ENCODE results near the gene SLC10A7.

SLC10A7 gene

DNA sequence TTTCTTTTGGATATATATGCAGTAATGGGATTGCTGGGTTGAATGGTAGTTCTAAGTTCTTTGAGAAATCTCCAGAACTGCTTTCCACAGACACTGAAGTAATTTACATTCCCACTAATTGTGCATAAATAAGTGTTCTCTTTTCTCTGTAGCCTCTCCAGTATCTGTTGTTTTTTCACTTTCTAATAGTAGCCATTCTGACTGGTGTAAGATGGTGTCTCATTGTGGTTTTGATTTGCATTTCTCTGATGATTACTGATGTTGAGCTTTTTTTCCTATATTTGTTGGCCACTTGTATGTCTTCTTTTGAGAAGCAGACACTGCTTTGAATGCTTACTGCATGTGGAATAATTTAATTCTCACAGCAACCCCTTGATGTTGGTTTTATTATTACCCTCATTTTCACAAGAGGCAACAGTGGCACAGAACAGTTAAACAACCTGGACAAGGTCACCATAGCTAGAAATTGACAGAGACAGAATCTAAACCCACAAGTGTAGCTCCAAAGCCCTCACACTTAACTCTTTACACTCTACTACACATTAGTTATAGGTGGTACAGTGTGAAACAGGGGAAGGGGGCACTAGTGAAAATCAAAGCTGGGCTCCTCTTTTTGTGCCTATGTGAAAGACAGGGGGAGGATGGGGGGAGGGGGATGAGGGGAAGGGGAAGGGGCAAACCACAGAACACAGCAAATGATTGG is 211.3 kb downstream of the SLC10A7 start:
- no peak for DNase-seq (ENCODE audit: low read depth)

DNA sequence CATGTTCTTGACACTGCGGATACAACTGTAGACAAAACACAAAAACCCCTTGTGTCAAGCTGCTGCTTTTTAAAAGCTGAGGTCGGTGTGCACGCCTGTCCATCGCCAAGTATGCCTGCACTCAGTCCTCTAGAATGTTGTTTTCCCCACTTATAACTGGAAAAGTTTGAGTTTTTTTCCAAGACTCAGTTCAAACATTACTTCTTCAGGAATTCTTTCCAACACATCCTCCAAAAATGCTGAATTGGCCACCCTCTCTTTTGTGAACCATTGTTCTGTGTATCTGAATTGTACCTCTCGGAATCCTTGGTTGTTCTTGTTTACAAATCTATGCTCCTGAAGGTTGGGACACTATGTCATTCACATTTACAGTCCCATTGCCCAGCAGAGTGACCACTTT is 212.8 kb downstream of the SLC10A7 start:
- no peak for DNase-seq (ENCODE audit: low read depth)

DNA sequence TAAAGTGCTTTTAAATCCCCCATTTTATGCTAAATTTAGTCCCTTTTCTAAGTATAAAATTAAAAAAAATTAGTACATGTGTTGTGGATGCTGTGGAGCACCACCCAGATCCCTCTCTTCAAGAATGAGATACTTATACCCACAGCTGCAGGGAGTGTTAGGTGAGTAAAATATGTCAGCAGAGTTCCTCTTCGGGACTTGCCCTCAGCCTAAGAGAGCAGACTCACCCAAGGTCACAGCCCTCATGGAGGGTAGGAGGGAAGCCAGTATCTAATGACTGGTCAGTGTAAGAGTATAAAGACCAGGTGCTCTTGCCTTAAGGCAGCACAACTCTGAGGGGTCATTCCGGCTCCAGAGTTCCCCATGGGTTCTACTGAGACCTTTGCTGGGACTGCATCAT is 218.9 kb downstream of the SLC10A7 start:
- DNase-seq (ENCODE audit: low read depth), result no peak

DNA sequence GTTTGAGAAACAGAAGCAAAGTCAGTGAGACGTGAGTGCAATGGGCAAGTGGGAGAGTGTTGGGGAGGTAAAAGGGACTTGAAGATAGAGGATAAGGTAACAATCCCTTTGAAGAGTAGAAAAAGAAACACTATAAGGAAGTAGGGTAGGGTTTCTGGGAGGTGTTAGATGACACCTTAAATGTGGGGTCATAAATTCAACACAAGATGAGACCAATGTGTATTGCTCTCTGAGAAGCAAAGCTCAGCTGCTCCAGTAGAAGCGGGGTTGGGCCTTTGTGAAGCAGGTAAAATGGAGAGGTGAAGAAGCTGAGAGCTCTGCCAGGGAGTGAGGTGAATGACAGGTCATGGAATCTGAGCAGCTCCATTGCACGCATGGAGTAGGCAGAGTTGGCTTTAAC is 222.1 kb downstream of the SLC10A7 start:
- no peak for DNase-seq (ENCODE audit: low read depth)

DNA sequence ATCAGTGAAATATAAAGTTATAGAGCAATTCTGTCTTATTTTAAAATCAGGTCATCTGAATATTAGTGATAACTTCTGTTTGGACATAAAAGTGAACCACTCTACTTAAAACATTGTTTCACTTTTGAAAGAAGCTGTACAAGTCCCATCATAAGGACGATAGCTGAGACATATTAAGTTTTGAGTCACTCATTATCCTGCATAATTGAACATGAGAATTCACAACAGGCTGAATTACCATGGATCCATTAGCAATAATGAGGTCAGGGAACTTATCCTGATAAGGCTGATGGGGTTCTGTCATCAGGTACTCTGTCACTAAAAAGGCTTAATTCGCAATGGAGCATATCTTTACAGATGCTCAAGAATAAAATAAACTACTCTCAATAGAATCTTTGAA is 227.0 kb downstream of the SLC10A7 start:
- no peak for DNase-seq (ENCODE audit: low read depth)

DNA sequence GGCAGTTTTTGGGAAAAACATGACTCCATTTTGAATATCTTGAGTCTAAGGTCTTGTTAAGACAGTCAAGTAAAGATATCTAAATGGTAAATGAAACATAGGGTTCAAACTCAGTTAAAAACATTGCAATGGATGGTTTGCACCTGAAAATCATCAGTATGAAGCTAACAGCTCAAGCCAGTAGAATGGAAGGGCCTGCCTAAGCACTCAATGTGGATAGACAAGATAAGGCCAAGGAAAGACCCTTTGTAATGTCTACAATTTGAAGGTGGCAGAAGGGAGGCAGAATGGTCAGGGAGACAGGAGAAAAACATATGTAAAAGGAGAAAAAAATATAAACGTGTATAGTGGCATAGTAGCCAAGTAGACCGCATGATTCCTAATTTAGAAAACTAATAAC is 229.2 kb downstream of the SLC10A7 start:
- DNase-seq (ENCODE audit: low read depth), result no peak

DNA sequence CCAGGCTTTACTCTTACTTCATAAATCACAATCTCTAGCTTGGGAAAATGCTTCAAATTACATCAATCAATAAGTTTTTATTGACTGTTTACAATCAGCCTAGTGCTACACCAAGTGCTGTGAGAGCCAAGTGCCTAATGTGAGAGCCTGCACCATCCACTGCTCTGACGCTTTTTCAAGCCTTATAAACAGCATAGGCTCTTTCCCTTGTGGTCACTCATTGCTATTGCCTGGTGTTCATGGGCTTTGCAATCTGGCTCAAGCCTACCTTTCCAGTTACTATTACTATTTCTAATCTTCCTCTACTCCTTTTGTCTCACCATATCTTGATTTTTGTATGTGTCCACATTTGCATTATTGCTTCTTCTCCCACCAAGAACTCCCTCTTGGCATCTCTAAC is 230.4 kb downstream of the SLC10A7 start:
- no peak for DNase-seq (ENCODE audit: low read depth)

DNA sequence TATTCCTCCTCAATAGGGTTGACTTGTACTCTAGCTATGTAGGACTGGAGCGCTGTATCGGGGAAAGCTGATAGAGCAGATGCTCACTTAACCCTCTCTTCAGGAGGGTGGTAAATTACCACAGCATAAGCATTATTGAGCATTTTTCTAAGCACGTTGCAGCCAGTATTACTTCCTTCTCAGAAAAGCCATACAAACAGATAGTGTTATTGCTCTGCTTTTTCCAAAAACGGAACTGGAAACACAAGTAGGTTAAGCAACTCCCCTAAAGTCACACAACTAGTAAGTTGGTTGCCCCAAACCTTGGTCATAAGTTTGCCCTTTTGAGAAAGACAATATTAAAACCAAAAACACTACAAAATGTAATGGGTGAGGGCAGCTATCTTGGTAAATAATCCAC is 233.5 kb downstream of the SLC10A7 start:
- no peak for DNase-seq (ENCODE audit: low read depth)

DNA sequence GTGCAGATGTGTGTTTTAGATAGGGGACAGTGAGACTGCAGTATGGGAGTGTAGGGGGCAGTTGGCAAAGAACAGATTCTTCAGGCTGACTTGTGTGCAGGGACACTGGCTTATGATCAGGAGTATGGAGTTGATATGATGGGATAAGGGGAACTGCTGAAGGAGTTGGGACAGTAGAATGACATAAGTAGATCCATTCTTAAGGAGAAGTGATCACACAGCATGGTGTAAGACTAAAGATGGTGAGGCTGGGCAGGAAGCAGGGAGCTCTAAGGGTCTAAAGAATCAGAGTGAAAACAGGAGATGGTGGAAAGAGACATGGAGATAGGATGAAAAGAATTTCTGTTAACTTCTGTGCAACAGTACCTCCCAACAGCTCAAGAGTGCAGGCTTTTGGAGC is 236.7 kb downstream of the SLC10A7 start:
- no peak for DNase-seq (ENCODE audit: low read depth)

DNA sequence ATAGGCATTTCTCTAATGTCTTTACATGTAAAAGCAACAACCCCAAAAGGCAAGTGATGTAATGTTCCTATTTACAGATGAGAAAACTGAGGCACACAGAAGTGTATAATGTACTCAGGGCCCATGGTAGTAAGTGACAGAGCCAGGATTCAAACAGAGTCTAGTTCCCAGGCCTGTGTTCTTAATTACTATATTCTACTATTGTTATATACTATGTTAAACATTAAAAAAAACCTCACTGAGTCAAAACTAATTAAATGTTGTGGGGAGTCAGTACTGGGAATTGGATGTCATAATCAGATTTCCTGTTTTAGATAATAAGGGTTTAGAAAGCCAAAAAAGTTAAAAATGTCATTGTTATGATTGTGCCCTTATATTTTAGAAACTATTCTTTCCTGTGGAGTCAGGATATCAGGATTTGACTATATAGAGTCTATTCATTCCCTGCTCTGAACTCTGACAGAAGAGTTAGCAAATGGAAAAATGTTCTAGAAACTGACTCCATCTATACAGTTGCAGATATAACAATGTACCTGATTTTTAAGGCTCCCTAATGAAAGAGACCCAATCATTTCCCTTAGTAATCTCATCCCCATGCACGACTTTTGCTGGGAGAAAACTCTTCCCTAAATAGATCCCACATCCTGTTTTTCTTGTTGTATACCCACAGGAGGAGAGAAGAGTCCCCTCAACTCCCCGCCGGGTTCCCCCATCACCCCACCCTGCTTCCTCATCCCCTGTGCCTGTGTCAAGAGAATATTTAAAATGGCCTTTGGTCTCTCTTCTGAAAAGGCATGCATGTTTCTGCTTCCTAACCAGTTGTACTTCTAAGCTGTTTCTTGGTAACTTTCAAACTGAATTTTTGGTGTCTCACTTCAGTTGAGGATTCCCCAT is 237.7 kb downstream of the SLC10A7 start:
- no peak for DNase-seq (ENCODE audit: low read depth)

DNA sequence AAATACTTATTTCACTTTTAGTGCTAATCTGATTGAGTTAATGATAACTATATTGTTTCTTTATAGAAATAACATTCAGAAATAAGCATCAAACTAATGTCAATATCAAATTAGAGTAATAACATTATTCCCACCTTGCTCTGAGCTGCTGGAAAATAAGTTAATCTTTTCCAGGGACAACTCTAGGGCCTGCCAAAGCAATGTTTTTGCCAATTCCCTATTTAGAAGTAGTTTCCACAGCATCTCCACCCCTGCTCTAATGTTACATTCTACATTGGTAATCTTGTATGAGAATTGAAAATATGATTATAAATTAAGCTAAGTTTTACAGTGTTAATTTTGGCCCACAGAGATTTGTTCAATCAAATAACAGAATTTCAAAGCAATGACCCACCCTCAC is 239.1 kb downstream of the SLC10A7 start:
- DNase-seq (ENCODE audit: low read depth), result no peak

DNA sequence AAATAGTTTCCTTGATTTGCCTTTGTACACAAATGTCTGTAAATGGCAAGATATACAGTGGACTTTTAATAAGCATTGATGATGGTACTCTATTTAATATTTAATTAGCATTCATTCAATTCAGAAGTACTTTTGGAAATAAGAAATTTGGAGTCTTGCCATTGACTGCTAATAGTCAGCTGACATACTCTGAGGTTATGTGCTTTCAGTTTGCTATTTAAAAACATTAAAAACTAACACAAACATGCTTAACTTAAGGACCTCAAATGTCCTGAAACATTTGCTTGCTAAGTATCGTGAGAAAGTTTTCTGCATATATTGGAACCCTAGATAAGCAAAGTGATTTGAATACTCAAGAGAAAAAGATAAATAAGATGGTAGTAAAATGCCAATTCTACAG is 242.8 kb downstream of the SLC10A7 start:
- DNase-seq (ENCODE audit: low read depth), result no peak

DNA sequence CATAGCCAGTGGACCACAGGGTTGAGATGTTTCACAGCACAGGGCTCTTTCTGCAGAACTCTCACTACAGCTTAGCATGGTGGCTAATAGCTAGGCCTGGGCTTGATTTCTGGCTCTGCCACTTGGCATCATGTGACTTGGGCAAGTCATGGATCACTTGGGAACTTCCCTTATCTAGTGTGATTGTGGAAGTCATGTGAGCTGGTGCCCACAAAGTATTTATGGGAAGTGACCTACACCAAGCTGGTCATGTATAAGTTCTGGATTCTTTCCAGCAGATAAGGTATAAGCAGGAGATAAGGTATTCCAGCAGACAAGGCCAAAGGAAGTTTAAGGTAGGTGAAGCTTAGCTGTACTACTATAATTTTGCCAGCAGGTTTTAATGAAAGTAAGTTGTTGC is 246.4 kb downstream of the SLC10A7 start:
- no peak for DNase-seq (ENCODE audit: low read depth)

DNA sequence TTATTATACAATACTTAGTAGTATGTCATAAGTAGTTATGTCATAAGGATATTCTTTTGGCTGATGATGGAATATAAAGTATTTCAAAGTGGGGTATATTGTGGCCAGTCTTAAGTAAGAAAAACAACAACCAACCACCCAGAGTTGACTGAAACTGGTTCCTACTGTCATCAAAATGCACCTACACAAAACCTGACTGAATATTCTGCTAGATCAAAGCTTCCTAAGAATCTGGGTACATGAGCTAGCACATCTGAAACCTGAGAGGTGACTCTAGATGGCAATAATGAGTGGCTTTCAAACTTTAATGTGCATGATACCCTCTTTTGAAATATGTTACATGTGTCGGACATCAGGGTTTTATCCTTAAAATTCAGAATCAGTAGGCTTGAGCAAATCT is 247.0 kb downstream of the SLC10A7 start:
- no peak for DNase-seq (ENCODE audit: low read depth)

DNA sequence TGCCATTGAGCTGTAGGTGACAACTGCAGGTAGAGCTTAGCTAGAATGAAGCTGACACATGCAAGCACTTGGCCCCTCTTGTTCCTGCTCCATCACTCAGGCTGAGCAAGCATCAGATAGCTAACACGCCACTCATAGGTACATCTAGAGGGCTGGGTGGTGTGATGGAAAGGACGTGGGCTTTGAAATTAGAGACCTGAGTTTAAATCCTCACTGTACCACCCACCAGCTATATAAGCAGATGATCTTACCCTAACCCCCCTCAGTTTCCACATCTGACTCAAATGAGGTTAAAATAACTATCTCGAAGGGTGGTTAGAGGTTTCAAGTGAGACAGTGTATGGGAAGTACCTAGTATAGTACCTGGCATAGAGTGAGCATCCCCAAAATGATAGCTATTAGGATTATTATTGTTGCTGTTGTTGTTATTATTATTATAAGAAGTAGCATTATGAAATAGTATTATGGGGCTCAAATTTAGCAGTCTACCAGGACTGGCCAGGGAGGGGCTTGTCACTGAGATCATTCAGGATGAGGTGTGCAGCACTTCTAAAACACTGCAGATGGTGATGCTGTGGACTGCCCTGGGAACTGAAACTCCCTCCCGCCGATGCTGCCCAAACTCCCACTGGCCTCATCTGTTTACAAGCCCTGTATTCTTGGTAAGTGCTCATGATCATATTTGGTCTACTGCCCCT is 248.4 kb downstream of the SLC10A7 start:
- DNase-seq (ENCODE audit: low read depth), result no peak

DNA sequence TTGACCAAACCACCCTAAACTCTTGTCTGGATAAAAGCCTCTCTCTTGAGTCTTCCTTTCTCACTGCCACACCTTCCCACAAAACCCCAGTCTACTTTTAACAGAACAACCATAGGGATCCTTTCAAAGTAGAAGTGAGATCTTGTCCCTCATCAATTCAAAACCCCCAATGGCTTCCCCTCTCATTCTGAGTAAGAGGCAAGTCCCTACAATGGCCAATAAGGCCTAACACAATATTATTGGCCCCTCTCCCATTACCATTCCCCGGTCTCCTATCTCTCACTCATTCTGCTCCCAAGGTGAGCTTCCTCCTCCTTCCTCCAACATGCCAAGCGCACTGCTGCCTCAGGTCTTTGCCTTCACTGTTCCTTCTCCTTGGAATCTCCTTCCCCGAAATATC is 250.3 kb downstream of the SLC10A7 start:
- DNase-seq (ENCODE audit: low read depth), result no peak

DNA sequence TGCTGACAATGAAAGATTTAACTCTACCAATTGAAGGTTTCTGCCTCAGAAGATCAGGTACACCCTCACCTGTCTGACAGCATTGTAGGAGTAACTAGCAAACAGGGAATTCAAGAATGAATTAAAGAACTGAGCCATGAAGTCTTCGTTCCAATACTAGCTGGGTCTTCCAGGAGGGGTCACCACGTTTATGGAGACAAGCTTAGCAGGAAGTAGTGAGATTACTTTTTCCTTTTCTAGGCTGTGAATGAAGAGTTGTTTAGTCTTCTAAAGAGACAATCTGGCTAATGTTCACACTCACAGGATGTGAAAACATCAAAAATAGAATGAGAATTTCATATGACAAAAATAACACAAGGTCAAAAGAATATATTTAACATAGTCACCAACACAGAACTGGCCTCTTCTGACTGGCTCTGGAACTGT is 252.5 kb downstream of the SLC10A7 start:
- no peak for DNase-seq (ENCODE audit: low read depth)

DNA sequence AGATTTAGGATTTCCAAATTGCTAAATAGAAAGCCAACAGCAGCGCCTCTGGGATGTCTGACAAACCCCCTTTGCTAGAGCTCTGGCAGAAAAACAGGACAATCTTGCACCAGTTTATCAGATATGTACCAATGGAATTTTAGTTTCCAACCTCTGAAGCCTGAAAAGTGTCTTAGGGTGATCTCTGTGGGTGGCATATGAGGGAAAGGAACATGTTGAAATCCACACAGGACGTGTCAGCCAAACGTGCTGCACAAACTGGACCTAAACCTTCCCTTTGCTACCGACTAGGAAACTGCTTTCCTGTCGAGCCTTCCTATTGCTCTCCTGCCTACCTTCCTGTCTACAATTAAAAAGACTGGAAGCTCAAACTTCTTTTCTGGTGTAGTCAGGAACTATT is 253.9 kb downstream of the SLC10A7 start:
- DNase-seq (ENCODE audit: low read depth), result no peak

DNA sequence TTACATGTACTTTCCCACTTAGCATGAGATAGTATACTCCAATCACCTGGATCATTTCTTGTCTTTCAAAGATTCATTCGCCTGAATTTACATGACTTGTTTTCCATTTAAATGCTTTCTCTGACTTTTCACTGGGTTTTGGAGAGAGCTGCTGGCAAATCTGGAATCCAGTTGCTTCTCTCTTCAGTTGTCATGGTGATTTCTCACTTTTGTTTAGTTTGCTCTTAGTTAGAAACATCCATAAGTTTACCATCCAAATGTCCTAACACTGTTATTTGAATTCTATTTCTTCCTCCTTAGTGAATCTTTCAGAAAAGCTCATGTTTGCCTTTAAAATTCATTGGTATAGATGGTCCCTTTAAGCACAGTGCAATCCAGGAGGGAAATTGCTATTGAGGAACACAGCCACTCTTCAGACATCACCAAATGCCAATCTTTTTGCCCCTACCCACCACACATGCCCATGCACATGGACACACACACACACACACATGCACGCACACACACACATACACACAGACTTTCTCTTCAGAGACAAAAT is 255.7 kb downstream of the SLC10A7 start:
- no peak for DNase-seq (ENCODE audit: low read depth)

DNA sequence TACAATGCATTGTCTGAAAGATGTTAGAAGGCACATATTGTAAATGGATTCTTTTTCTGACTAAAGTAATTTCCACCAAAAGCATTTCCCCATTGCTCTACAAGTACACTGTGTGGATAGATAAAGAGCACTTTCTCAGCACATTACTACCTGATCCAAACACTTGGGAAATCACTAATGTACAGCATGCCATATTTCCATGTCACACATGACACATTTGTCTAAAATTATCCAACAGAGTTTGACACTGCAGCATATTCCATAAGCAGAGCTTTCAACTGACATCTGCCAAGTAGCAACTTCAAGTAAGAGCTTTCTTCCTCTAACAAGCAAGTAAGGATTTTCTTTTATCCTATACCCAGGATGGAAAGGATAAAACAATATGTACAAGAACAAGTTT is 257.9 kb downstream of the SLC10A7 start:
- DNase-seq (ENCODE audit: low read depth), result no peak

DNA sequence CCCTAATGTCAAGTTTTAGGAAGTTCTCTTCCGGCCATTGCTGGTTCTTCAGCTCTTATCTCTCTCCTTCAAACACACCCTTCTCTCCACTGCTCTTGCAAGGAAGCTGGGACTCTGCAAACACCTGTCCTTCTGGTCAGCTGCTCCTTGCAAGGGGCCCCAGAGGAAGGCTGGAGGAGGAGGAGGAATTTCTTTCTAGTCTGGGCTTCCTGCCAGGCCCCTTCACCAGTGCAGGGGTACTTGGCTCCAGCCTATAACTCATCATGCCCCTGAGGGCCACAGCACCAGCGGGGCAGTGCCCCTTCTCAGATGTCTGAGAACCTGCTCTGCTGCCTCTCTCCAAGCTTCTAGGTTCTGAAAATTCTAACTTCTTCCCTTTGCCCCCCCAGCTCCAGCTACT is 260.7 kb downstream of the SLC10A7 start:
- no peak for DNase-seq (ENCODE audit: low read depth)

DNA sequence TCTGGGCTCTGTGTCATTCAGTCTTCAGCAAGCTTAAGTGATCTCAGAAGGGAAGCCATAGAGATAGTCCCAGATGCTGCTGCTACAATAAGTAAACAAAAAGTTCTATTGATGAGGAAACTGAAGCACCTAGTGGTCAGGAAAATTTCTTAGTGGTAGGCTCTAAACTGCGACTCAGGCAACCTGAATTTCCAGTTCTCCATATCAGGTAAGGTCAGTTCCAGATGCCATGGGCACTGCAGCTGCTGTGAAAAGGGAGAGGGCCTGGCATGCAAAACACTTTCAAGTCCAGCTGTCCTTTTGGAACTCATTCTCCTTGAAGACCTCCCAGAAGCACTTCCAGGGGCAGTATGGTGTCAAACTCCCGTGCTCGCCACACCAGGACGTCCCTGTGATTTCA is 261.2 kb downstream of the SLC10A7 start:
- DNase-seq (ENCODE audit: low read depth), result no peak

DNA sequence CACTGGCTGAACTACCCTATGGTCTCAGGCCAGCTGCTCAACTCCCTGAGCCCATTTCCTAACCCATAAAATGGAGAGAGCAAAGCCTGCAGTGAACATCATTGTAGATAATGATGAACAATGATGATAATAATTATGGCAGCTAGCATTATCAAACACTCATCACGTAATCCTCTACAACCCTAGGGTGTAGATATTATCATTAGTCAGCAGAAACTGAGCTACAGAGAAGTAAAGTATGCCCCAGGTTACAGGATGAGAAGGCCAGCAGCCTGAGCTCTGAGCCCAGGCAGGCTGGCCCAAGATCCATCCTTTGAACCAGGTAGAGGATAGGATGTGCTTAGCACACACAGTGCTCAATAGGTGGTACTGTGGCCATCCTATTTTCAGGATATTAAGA is 264.2 kb downstream of the SLC10A7 start:
- DNase-seq (ENCODE audit: low read depth), result no peak

Measured in activated T-cell treated with anti-CD3 and anti-CD28 coated beads for 48 hours (primary cell).